HG03442 (cell line): ENCODE results near the gene LCTL.

Experiments
- ATAC-seq: cut with Tn5 transposase; IDR thresholded peaks from one replicate; pipeline ENCODE4 v1.9.1; 2021; ENCODE audit warnings: mild to moderate bottlenecking, moderate library complexity; ENCODE audit not compliant: unreplicated experiment

Gene LCTL

DNA sequence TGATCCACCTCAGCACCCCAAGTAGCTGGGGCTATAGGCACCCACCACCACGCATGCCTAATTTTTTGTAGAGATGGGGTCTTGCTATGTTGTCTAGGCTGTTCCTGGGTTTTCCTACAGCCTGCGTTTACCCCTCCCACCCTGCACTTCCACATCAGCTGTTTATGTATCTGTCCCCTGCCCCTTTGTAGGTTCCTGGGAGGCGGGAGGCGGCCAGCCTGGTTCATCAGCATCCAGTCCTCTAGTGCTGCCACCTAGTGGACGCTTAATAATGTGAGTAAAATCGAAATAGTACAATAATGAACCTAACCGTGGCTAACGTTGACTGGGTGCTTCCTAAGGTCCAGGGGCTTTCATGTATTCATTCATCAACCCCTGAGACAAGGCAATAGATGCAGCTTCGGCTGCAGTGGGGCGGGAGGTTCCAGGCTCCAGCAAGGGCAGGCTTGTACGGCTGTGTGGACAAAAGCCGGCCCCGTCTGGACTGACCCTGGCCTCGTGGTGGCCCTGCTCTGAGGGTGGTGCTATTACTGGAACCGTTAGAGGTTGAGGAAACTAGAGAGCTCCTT is 1.2 kb upstream of the LCTL start:
- ATAC-seq, result no peak

DNA sequence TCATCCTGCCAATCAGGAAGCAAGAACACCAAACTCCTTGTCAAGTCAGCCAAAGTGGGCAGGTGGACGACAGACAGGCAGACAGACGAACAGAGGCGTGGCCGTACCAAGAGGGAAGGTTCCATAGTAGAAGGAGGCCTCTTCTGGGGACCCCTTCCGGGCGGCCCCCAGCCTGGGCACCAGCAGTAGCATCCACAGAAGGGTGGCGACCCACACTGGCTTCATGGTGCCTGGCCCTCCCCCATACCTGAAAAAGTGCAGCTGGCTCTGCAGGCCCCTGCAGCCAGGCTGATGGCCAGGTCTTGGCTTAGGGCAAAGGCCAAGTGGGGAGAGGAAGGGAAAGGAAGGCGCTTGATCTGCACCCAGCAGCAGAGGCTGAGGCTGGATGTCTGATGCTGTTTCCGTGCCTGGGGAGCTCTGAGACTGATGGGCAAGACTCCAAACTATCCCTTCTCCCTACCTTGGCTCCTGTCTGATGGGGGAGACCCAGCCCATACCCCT is 607 bp downstream of the LCTL start:
- no peak for ATAC-seq

- no peak for ATAC-seq
Measured at GRCh38 chr15:66564136-66565041, 1.4 kb downstream of the LCTL start.

- no peak for ATAC-seq
Measured at GRCh38 chr15:66563566-66564110, 2.2 kb downstream of the LCTL start.

DNA sequence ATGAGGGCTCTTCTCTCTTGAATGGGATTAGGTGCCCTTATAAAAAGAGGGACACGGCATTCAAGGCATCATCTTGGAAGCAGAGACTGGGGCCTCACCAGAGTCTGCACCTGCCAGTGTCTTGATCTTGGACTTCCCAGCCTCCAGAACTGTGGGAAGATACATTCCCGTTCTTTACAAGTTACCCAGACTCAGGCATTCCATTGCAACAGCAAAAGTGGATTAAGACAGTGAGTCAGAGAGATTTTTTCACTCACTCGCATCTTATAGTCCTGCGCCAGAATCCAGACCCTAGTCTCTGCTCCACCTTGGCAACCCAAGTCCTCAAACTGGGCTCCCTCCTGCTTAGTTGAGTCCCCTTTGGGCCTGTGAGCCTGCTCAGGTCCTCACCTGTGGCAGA is 2.7 kb downstream of the LCTL start:
- no peak for ATAC-seq

DNA sequence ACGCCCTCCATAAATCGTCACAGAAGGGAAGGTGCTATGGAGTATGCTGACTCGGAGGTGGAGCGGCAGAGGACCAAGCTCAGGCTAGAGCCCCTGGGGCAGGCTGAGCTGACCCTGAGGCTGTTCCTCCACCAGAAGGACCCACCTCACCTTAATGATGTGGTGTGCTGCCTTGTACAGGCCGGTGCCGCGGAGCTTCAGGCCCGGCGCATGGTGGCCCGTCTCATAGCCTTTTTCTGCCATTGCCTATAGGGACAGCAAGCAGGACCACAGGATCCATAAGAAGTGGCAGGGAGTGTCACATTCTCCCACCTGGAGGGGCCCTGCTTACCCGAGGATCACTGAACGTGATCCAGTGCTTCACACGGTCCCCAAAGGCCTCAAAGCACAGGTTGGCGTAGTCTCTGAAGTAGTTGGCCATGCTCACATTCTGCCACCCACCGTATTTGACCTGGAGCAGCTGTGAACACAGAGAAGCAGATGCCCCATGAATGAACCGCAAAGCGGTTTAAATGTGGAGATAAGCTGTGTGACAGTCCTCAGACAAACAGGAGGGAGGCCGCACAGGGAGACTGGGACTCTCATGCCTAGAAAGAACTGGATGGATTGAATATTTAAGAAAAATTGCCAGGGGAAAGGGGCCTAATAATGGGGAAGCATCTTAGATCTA is 4.8 kb downstream of the LCTL start:
- no peak for ATAC-seq

- no peak for ATAC-seq
Measured at GRCh38 chr15:66558271-66558670, 7.5 kb downstream of the LCTL start.

DNA sequence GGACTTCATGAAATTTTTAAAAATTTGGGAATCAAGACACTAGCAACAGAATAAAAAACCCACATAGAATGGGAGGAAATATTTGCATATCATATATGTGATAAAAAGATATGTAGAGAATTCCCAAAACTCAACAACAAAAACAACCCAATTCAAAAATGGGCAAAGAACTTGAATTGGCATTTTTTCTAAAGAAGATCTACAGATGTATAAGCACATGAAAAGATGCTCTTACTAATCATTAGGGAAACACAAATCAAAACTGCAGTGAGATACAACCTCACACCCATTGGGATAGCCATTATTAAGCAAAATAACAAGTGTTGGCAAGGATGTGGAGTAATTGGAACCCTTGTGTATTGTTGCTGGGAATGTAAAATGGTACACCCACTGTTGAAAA is 10.1 kb downstream of the LCTL start:
- ATAC-seq, result no peak

DNA sequence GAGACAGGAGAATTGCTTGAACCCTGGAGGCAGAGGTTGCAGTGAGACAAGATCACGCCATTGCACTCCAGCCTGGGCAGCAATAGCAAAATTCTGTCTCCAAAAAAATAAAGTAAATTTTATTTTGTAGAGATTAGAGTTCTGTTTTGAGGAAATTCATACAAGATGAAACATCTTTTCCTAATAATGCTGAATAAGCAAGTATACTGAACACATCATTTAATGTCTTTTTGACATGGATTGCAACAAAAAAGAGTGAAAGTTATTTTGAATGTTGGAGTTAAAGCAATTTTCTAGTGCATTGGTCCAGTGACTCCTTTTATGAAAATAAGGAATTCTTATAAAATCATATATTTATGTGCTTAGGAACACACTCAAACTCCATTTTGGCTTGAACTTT is 20.5 kb downstream of the LCTL start:
- no peak for ATAC-seq

GRCh38 chr15:66542896-66543295 is 22.9 kb downstream of the LCTL start:
- ATAC-seq, result no peak

DNA sequence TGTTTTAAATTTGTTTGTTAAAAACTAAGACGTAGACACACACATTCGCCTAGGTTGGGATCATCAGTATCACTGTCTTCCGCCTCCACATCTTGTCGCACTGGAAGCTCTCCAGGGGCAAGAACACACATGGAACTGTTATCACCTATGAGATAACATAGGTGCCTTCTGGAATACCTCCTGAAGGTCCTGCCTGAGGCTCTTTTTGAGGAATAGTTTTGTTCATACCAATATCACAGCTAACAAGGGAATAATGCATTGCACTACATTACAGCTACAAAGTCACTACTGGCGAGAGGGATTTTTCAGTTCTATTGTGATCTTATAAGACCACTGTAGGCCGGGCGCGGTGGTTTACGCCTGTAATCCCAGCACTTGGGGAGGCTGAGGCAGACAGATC is 30.7 kb downstream of the LCTL start:
- no peak for ATAC-seq

DNA sequence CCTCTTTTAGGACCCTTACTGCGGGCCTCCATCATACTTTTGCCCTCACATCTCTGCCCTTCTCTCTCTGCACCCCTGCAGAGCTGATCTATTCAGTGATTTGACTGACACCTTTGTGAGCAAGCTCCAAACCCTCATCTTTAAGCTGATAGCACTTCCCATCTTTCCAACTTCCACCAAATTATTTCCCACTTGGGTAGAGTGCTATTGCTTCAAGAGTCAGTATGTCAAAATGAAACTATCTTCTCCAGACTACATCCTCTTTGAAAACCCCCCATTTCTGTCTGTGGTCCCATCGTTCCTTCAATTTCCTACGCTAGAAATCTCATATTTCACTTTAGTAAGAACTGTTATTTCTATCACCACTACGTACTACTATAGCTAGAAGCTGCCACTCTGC is 41.0 kb downstream of the LCTL start:
- ATAC-seq, result no peak

GRCh38 chr15:66523926-66524325 is 41.9 kb downstream of the LCTL start:
- ATAC-seq, result no peak

DNA sequence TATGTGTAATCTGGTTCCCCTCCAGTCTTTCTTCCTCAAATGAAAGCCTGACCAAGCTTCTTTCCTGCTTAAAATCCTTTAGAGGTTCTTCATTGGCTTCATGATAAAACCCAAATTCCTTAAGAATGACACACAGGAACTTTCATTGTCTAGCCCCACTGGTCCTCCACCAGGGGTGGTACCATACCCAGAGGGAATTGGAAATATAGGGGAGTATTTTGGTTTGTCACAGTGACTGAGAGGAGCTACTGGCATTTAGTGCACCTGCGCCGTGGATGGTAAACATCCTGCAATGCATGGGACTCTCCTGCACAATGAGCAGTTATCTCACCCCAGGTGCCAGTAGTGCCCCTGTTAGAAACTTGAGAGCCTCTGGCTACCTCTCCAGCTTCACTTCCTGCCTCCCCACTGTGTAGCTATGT is 49.9 kb downstream of the LCTL start:
- no peak for ATAC-seq

DNA sequence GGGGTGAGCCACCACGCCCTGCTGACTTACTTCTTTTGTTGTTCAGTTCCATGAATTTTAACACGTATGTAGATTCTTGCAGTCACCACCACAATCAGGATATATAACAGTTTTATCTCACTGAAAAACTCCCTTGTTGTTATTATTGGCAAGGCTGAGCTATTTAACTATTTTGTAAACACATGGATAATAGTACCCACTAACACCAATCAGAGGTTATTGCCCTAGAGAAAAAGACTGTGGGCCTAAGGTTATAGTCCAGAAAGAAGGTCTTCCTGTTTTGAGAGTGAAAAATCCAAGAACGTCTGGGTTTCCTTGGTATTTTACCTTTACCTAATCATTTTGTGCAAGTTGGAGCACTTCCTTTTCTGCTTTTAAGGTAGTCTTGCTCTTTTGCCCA is 51.2 kb downstream of the LCTL start:
- no peak for ATAC-seq

DNA sequence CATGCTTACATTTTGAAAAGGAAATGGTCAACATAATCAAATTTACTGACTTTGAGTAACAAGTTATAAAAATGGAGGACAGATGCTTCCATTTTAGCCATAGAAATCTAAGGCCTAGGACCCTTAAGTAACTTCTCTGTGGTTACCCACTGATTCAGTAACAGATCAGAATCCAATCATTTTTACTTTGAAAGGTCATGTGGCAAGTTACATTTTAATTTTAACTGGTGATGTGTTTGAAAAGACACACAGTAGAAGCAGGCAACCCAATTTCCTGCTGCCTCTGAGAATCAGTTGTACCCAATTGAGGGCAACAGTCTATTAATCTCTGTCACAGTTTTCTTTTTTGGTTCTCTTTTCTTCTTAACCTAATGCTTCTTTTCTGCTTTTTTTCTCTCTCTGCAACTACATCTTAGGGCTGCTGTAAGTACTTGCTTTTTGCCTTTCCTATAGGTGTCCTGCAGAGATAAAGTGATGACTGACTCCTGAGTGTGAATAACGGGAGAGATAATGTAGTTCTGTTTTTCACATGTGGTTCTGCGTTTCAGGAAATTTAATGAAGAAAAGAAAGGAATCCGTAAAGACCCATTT is 57.4 kb downstream of the LCTL start:
- no peak for ATAC-seq

DNA sequence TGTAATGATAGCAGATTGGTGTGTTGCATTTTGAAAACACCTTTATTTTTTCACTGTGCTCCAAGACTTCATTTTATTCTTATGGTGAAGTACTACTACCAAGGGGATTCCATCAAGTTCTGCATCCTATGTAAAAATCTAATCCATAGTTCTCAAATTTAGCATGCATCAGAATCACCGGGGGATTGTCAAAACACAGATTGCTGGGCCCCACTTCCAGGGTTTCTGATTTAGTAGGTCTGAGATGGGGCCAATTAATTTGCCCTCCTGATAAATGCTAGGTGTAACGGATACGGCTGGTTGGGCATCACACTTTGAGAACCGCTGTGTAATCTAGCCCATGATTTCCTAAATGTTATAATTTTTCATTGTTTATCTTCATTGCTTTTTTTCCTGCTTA is 60.0 kb downstream of the LCTL start:
- no peak for ATAC-seq

DNA sequence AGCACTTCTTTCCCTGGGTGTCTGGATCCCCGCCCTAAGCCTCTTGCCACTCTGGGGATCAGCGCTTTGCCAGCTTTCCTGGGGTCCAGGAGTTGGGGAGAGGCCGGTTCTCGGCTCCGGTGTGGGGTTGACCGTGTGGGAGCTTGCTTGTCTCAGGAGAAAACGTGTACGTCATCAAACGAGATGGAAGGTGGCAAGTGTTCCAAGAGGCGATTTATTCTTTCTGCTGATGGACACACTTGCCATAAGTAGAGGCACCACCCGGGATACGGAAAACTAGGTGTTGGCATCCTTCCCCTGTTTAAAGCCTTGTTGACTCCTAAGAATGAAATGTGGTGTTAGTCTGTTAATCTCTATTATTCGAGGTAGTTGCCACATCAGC is 60.4 kb downstream of the LCTL start:
- no peak for ATAC-seq

DNA sequence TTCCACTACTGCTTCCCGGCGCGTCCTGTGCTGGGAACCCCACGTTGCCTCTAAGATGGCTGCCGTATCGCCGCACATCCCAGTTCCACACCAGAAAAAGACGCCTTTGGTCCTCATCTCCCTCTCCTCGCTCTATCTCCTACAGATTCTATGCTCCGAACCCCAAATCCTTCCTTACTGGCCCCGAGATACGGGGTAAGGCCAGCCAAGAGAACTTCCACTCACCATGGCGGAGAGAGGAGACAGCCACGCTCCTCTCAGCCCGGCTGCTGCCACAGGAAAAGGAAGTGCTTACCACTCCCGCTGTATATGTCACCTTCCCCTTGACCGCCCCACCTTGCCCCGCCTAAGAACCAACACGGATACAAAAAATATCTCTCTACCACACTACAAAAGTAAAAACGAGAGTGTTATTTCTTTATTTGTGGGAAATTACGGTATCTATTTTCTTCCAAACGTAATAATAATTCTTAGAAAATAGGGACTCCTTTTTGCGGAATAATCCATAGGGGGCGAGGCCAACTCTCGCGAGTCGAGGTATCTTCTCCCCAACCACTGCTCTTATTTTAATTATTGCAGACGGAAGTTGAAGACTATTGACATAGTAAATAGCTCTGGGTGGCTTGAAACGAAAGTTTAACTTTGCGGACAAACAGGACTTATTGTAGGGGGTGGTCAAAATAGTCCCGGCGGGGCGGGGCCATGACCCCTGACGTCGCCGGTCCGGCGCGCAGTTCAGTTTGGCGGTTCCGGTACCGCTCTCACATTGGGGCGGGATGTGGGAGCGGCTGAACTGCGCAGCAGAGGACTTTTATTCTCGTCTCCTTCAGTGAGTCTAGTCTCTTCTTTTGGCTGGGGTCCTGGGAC is 61.0 kb downstream of the LCTL start, which contains the start of the genes RPL4 and ZWILCH:
RPL4 (minus strand) TSS at position 293 of the 867 bp plus-strand sequence; CDS start at position 228, 65 bp downstream.
ZWILCH (plus strand) TSS at position 764 of the 867 bp plus-strand sequence; CDS start at position 777, 13 bp downstream.
- ATAC-seq, result peak; percentile 66
